GM18499 (cell line): Measurements from ENCODE around the gene DPF3.

Experiments used
- ATAC-seq: cut with Tn5 transposase; IDR thresholded peaks from one replicate; pipeline ENCODE4 v1.9.1; 2021; ENCODE audit warnings: moderate number of reproducible peaks; ENCODE audit not compliant: insufficient read depth, unreplicated experiment

The DPF3 gene

DNA sequence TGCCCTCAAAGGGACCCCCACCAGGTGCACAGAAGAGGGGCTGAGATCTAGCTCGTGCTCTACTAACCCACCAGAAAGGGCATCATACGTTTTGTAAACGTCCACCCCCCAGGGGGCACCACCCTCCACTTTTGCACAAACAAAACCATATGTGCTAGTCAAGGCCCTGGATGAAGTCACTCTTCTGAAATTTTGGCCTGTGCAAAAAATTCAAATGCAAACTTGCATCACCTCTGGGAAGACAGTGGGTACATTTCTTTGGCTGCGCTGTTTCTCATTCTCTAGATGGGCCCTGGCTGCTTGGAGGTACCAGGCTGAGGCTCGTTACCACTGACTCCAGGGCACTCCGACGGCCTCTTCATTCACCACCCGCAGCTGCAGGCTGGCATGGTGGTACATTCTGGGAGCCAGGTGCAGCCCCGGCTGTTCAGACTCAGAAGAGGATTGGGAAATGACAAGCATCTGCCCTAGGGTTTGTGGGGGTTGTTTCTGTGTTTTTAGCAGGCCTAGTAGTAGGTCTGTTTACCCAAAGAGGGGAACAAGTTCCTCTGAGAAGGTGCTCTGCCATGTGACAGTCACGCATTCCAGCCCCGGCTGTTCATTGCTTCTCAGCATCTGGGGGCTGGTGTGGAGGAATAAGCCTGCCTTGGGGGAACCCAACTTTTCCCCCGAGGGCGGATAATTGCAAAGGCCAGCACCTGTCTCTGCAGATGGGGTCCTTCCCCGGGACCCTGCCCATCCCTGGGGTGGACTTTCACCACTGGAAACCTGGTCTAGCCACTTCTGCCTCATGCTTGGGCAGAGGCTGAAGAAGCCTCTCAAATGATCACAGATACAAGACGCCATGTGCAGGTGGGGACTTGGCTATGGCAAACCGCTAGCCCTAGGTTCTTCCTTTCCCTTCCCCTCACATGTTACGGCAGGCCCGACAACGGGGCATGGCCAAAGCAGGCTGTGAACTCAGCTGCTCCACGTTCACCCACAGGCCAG is 147.6 kb downstream of the DPF3 start:
- no peak for ATAC-seq

DNA sequence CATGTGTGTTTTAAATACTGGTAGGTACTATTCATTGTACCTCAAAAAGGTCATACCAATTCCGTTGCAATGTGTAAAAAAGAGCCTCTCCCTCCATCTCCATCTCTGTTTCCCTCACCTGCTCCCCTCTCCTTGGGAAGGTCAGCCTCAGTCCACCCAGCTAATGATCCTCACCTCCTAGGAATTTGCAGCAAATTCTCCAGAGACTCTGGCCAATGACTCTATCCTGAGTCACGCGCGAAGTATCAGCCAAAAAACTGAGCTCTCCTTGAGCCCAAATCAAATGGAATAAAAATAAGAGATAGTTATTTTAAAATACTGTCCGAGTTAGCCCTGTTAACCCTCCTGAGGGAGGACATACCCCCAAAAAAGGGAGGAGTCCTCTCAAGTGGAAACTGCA is 148.4 kb downstream of the DPF3 start:
- ATAC-seq = no peak

- no peak for ATAC-seq
Observed at GRCh38 chr14:72744416-72745120, 149.3 kb downstream of the DPF3 start.

- no peak for ATAC-seq
Observed at GRCh38 chr14:72743626-72744025, 150.3 kb downstream of the DPF3 start.

DNA sequence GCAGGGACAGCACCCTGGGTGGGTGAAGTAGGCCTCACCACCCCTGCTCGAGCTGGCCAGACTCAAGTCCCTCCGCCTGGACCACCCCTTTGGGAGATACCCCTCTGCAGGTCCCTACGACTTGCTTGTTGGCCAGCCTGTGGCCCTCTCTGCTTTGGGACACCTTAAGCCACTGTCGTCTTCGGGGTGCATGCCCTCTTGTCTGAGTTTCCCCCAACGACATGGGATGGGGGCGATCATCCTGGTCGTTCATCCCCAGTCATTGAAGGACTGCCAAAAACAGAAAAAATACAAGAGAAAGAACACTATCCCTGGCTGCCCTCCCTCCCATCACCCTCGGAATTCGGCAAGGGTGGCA is 151.1 kb downstream of the DPF3 start:
- ATAC-seq = no peak

DNA sequence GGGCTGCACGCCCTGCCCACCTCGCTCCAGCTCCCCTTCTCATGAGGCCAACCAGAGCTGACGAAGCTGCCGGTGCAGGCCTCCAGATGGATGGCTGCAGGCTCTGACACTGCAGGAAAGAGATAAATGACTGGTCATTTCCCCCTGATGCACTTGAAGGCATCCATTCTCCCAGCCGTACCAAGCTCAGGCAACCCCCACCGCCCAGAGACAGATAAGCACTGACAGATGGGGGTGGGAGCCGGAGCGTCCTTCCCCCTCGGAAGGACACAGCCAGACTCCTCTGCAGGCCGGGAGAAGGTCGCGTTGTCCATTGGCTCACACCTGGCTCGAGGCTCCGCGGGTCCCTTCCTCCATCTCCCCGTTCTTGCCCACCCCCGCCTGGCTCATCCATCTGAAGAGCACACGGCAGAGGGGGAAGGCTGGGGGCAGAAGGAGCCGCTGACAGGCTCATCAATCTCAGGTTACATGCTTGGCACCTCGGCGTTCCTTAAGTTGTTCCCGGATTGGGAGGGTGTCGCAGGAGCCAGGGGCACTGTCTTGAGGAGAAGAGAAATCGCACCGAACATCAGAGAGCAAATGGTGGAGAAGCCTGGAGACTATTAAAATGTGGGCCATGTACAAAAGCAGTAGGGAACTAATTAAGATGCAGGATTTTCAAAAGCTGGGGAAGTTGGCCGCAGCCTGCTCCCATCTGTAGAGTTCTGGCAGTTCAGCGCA is 151.6 kb downstream of the DPF3 start:
- no peak for ATAC-seq

DNA sequence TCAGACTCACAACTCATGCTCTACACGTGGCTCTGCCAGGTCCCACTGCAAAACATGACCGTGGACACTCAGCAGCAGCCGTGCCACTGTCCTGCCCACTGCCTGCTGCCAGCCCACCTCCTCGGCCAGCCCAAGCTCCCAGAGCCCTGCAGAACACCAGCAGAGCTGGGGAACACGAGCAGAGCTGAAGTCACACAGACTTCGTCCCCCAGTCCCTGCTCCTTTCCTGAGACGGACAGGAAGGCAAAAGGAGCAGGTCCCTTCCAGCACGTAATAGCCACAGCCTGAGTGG is 152.1 kb downstream of the DPF3 start:
- ATAC-seq = no peak

- no peak for ATAC-seq
Observed at GRCh38 chr14:72740966-72741825, 152.7 kb downstream of the DPF3 start.

DNA sequence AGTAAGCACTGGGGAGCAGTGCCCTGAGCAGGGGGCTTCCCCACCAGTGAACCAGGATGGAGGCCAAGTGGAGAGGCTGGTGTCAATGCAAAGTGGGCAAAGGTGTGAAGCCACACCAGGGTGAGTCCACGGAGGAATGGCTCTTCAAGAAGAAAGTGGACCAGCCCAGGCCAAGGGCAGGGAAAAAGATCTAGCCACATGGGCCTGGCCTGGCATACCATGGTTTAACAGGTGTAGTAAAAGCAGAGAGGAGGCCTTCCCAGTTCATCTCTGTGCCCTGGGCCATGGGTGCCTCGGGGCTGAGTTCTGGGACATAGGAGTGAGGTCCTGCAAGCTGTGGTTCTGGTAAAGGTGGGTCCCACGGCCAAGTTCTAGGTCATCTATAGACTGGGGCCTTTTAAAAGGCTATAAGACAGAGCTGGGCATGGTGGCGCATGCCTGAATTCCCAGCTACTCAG is 153.4 kb downstream of the DPF3 start:
- no peak for ATAC-seq

GRCh38 chr14:72739446-72740405 is 154.2 kb downstream of the DPF3 start:
- no peak for ATAC-seq

- no peak for ATAC-seq
Observed at GRCh38 chr14:72738161-72738611, 155.7 kb downstream of the DPF3 start.

DNA sequence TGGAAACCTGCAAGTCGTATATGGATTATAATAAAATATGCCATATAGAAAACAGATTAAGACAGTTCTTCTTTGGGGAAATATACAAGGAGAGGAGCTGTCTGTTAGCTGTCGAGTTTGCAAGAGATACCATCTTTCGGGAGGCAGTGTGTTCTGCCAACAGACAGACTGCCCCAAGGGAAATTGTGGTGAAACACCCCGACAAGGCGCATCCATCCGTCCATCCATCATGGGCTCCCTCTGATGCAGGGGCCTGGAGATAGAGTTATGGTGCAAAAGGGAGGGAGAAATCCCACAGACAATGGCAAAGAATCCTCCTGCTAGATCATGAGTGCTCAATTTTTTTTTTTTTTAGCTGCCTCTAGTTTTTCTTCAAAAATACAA is 156.3 kb downstream of the DPF3 start:
- no peak for ATAC-seq

GRCh38 chr14:72736786-72737559 is 156.9 kb downstream of the DPF3 start:
- ATAC-seq = no peak

GRCh38 chr14:72736308-72736707 is 157.6 kb downstream of the DPF3 start:
- no peak for ATAC-seq

GRCh38 chr14:72732022-72732780 is 161.7 kb downstream of the DPF3 start:
- no peak for ATAC-seq

DNA sequence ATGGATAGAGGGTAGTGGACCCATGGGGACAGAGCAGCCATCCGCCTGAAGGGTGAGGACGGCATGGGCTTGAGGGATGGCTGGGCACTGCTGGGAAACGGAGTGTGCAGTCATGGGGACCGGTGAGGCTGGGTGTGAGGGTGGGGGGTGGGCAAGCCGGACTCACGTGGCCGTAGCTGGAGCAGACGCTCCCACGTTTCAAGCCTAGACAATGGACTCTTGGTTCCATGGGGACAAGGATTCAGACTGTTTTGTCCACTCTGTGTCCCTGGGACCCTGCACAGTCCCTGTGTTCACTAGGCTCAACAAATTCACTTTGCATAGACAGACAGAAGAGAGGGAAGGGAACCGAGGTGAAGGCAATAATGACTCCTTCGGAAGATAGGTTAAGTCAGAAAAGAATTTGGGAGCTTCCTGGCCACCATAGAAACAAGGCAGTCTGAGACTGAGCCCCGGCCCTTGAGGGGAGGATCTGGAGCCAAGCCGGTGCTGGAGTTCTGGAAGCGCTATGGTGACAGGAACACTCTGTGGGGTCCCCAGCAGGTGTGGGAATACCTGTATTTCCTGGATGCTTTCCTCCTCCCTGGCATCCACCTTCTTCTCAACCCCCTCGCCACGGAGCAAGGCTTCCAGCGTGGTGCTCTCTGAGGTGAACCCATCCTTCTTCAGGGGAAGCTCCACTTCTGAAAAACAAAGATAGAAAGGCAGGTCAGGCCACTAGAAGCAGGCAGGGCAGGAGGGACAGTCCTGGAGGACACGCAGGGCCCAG is 162.5 kb downstream of the DPF3 start:
- ATAC-seq = no peak

GRCh38 chr14:72730468-72730867 is 163.4 kb downstream of the DPF3 start:
- no peak for ATAC-seq
